NOMO-1 (cell line): ENCODE data around the gene PPP1R36.

Source experiments
- DNase-seq, 2 experiments: peaks; one replicate each; lab custom pipeline; 2025; ENCODE audit not compliant: unreplicated experiment in 2 of 2; lab: John Stamatoyannopoulos, UW

The PPP1R36 gene

DNA sequence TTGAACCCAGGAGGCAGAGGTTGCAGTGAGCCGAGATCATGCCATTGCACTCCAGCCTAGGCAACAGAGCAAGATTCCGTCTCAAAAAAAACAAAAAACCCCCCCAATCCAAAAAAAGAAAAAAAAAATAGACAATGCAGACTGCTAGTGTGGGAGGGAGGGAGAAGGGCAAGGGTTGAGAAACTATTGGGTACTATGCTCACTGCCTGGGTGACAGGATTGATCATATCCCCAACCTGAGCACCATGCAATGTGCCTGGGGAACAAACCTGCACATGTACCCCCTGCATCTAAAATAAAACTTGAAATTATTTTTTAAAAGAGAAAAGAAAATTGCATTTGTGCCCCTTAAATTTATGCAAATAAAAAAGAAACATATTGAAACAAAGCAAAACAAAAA is 88.9 kb downstream of the PPP1R36 start:
- DNase-seq: no peak
